Skeletal muscle tissue (tissue), 4 donors: ENCODE measurements around the gene ICE1. TPM values are rescaled to one million over a fixed set of nuclear protein-coding genes. Genes with fewer than 3 reads are reported as not detected.
"Not testable (repeated sequence)": the region's sequence is repeated elsewhere in the genome, so short reads cannot be mapped to it uniquely, and the experiment has no call there.

Source experiments
- H3K27ac ChIP-seq: one replicate; pipeline ENCODE4 v1.7.0; 2013; ENCODE audit warnings: mild to moderate bottlenecking, low read depth, low read length, inconsistent platforms
- H3K27me3 ChIP-seq, 3 donors: one replicate each; pipeline ENCODE4 v1.7.0; 2013; ENCODE audit warnings: low read length in 3 of 3; ENCODE audit not compliant: control insufficient read depth in 3 of 3, insufficient read depth in 3 of 3
- H3K36me3 ChIP-seq, 3 donors: one replicate each; pipeline ENCODE4 v1.7.0; 2013; ENCODE audit warnings: low read length in 3 of 3; ENCODE audit not compliant: control insufficient read depth in 3 of 3, insufficient read depth in 3 of 3
- H3K4me1 ChIP-seq, 3 donors: one replicate each; pipeline ENCODE4 v1.7.0; 2013; ENCODE audit warnings: low read length in 3 of 3, mild to moderate bottlenecking in 3 of 3; ENCODE audit not compliant: control insufficient read depth in 3 of 3, insufficient read depth in 3 of 3
- H3K4me3 ChIP-seq, 3 donors: one replicate each; pipeline ENCODE4 v1.7.0; 2013; ENCODE audit warnings: low read length in 3 of 3
- H3K9ac ChIP-seq, 3 donors: one replicate each; pipeline ENCODE4 v1.7.0; 2013; ENCODE audit warnings: low read length in 3 of 3, mild to moderate bottlenecking in 3 of 3, moderate library complexity in 2 of 3, low read depth in 1 of 3
- H3K9me3 ChIP-seq, 3 donors: one replicate each; pipeline ENCODE4 v1.7.0; 2013; ENCODE audit warnings: low read length in 3 of 3; ENCODE audit not compliant: control insufficient read depth in 3 of 3
- total RNA-seq: library from RNA; depleted of rRNA; stranded (reverse); fragments of >200 nt; gene quantifications from one replicate; pipeline ENCODE4 v1.2.3, GENCODE V29; 2014
- donor health status: Osteomylitis.

ICE1 gene
- total RNA-seq, 1 donor from 2014 or later = 23.0 TPM

GRCh38 chr5:5398071-5398470 lies 24.4 kb upstream of the ICE1 start:
- Histone ChIP-seq H3K36me3 (no peaks in the 10 kb centered on the region), H3K9me3 (peaks cover 0 to 2% (median 0%) of the 10 kb centered on the region in 3 donors)

DNA sequence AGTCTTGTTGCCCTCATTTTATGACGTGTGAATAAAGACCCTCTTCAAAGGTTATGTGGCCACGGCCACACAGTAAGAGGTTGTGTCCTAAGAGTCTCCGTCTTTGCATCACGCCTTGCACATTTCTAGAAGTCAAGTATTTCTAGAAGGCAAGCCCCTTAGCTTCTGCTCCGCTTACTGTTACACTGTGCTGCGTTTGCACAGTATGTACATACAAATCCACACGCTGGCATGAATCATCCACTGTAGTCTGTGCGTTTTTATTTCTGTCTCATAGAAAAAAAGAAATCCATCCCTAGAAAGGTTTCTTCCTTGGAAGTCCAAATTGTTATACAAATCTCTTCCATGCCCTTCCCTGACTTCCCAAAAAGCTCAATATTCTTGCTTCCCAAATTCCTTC lies 21.4 kb upstream of the ICE1 start:
- H3K27ac ChIP-seq = no peak overlapping the region
- no peaks in the 10 kb centered on the region for H3K27me3 ChIP-seq
- peaks cover 0 to 3% (median 0%) of the 10 kb centered on the region in 3 donors for H3K4me1 ChIP-seq
- peaks cover 0 to 2% (median 0%) of the 10 kb centered on the region in 3 donors for H3K9me3 ChIP-seq
- H3K4me3 ChIP-seq = no peak overlapping the region
- no peaks in the 10 kb centered on the region for H3K36me3 ChIP-seq
- H3K9ac ChIP-seq = no peak overlapping the region

More at GRCh38 chr5:5398071-5398470, 24.4 kb upstream of the ICE1 start:
- Histone ChIP-seq H3K4me3 (no peak overlapping the region), H3K27me3 (no peaks in the 10 kb centered on the region), H3K27ac (no peak overlapping the region), H3K4me1 (peaks cover 0 to 3% (median 0%) of the 10 kb centered on the region in 3 donors), H3K9ac (no peak overlapping the region)

GRCh38 chr5:5403741-5404140 lies 18.7 kb upstream of the ICE1 start:
- Histone ChIP-seq H3K4me1 (no peaks in the 10 kb centered on the region), H3K9ac (no peak overlapping the region), H3K9me3 (peaks cover 0 to 2% (median 0%) of the 10 kb centered on the region in 3 donors)

GRCh38 chr5:5404381-5404780 lies 18.1 kb upstream of the ICE1 start:
- H3K27ac ChIP-seq = no peak overlapping the region
- no peak overlapping the region for H3K9ac ChIP-seq
- H3K36me3 ChIP-seq = no peaks in the 10 kb centered on the region
- peaks cover 0 to 1% (median under 1%) of the 10 kb centered on the region in 3 donors for H3K9me3 ChIP-seq
- no peaks in the 10 kb centered on the region for H3K27me3 ChIP-seq
- H3K4me3 ChIP-seq = no peak overlapping the region
- no peaks in the 10 kb centered on the region for H3K4me1 ChIP-seq

More at GRCh38 chr5:5403741-5404140, 18.7 kb upstream of the ICE1 start:
- Histone ChIP-seq H3K27ac (no peak overlapping the region), H3K36me3 (no peaks in the 10 kb centered on the region), H3K4me3 (no peak overlapping the region), H3K27me3 (no peaks in the 10 kb centered on the region)

- no peak overlapping the region for H3K27ac ChIP-seq
- H3K36me3 ChIP-seq = no peaks in the 10 kb centered on the region
- no peak overlapping the region for H3K9ac ChIP-seq
- H3K4me3 ChIP-seq = no peak overlapping the region
- H3K9me3 ChIP-seq = peaks cover 0 to 2% (median 1%) of the 10 kb centered on the region in 3 donors
- H3K27me3 ChIP-seq = no peaks in the 10 kb centered on the region
- H3K4me1 ChIP-seq = no peaks in the 10 kb centered on the region
Observed at GRCh38 chr5:5405441-5405840, 17.0 kb upstream of the ICE1 start.

- Histone ChIP-seq H3K27me3 (no peaks in the 10 kb centered on the region), H3K4me1 (no peaks in the 10 kb centered on the region), H3K27ac (no peak overlapping the region), H3K9me3 (peaks cover 0 to 2% (median 1%) of the 10 kb centered on the region in 3 donors), H3K4me3 (no peak overlapping the region), H3K36me3 (no peaks in the 10 kb centered on the region), H3K9ac (no peak overlapping the region)
Observed at GRCh38 chr5:5407924-5408323, 14.6 kb upstream of the ICE1 start.

- Histone ChIP-seq H3K27me3 (no peaks in the 10 kb centered on the region), H3K27ac (no peak overlapping the region), H3K36me3 (no peaks in the 10 kb centered on the region), H3K4me3 (no peak overlapping the region), H3K9me3 (peaks cover 0 to 2% (median 1%) of the 10 kb centered on the region in 3 donors), H3K4me1 (no peaks in the 10 kb centered on the region), H3K9ac (no peak overlapping the region)
Observed at GRCh38 chr5:5409151-5409810, 13.2 kb upstream of the ICE1 start.

GRCh38 chr5:5413856-5414255 lies 8.6 kb upstream of the ICE1 start:
- H3K27ac ChIP-seq, H3K4me1 ChIP-seq, H3K9ac ChIP-seq, H3K4me3 ChIP-seq, H3K9me3 ChIP-seq, H3K27me3 ChIP-seq, H3K36me3 ChIP-seq: not testable (repeated sequence)

DNA sequence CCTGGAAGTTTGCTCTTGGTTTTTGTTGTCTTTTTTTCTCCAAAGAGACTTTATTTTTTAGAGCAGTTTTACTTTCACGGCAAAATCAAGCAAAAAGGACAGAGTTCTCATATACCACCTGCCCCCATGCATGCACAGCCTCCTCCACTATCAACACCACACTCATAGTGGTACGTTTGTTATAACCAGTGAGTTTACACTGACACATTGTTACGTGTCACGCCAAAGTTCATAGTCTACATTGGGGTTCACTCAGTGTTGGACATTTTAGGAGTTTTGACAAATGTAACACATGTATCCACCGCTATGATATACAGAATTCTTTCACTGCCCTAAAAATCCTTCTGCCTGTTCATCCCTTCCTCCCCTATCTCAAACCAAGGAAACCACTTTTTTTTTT lies 7.5 kb upstream of the ICE1 start:
- peaks cover 0 to 3% (median 0%) of the 10 kb centered on the region in 3 donors for H3K4me1 ChIP-seq
- no peaks in the 10 kb centered on the region for H3K9me3 ChIP-seq
- H3K27me3 ChIP-seq = no peaks in the 10 kb centered on the region
- H3K27ac ChIP-seq = no peak overlapping the region
- H3K36me3 ChIP-seq = no peaks in the 10 kb centered on the region
- H3K4me3 ChIP-seq = no peak overlapping the region
- H3K9ac ChIP-seq = no peak overlapping the region

DNA sequence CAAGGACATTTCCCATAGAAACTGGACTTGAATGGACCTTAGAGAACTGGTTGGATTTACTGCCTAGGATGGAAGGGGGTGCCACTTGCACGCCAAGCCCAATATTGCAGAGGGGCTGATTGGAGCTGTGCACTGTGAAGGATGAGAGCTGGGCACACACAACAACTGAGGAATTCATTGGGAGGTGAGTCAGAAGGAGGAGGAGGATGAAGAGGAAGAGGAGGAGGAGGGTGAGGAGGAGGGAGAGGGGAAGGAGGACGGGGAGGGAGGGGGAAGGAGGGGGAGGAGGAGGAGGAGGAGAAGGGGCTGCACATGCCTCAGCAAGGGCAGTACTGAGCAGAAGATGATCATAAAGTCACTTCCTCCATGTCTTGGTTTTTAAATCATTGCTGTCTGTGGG lies 5.7 kb upstream of the ICE1 start:
- Histone ChIP-seq H3K27ac (no peak overlapping the region), H3K36me3 (no peaks in the 10 kb centered on the region), H3K4me3 (no peak overlapping the region), H3K9ac (no peak overlapping the region), H3K4me1 (peaks cover 6 to 10% (median 9%) of the 10 kb centered on the region in 3 donors), H3K27me3 (no peaks in the 10 kb centered on the region), H3K9me3 (no peaks in the 10 kb centered on the region)
